ENCODE measurements around the gene PPP1R17.
A peak's percentile ranks its signal among the peaks of the same experiment; 100 is the strongest.

The PPP1R17 gene

GRCh38 chr7:31699050-31699449, 12.0 kb downstream of the PPP1R17 start:
- DNase-seq (ENCODE audit: low spot score) (no peak), FAIRE-seq (no peak)

GRCh38 chr7:31702354-31702753, 15.3 kb downstream of the PPP1R17 start:
- no peak for FAIRE-seq
- no peak for DNase-seq (ENCODE audit: low spot score)

DNA sequence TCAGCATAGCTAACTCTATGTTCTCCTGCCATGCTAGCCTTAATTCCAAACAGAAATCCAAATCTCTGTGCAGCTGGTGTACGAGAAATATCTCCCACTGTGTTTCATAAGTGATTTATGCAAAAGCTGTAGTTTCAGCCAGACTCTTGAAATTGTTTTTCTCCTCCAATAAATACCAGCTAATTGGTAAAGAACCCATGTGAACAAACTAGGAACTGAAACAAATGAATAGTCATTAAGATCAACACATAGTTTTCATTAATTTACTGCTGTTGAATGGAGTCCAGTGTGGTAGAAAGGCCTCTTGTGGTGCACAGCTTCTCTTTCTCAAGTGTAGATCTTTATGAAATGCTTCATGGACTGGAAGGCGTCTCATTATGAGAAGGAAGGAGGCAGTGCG, 18.4 kb downstream of the PPP1R17 start:
- no peak for FAIRE-seq

DNA sequence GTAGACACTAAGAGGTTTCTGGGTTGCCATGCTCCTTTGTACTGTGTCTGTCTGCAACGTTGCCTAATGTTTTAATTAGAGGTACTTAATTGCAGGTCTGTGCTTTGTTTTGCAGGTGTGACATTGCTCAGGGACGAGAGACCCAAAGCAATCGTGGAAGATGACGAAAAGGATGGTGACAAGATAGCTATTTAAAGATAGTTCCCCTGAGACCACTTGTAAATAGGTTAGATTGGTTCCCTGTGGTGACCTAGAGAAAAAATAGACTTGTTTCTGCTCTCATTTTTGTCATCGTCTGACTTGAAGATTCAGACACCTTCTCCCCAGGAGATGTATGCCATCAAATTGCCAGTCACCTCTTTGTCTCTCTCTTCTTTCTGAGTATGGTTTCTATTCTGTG, 20.1 kb downstream of the PPP1R17 start:
- DNase-seq (ENCODE audit: low spot score): no peak
- no peak for FAIRE-seq

More for the DNA sequence above, 18.4 kb downstream of the PPP1R17 start:
- DNase-seq (ENCODE audit: low spot score): no peak

DNA sequence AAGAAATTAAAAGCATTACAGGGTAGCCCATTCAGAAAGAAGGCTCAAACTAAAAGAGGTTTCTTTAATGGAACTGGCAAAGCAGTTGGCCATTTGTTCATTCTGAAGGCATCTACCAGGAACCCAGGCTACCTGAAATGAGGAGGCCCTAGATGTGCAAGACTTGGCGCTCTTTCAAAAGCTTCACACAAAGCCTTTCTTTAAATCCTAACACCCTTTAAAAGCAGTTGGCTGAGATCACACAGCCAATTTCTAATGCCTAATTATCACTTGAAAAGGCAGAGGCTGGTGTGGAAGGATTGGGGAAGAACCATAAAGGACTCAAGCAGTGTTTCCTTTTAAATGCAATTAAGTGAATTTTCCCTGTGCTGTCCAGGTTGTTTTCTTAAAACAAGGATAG, 23.2 kb downstream of the PPP1R17 start:
- DNase-seq (ENCODE audit: low spot score) (no peak), FAIRE-seq (no peak)

DNA sequence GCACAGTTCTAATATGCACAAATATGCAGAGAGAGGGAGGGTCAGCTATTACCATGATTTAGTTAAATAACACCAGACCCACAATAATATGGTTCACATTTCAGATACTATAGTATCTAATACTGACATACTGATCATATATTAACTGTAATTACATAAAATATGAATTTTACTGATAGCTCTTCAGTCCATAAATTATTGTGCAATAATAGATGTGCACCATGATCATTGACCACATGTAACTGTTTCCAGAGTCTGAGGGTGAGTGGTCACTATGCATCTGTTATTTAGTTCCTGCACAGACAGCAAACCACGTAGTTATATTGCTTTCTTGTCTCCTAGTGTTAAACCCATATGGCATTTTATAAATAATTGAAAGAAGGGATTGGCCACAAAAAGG, 29.3 kb downstream of the PPP1R17 start:
- DNase-seq (ENCODE audit: low spot score) (no peak), FAIRE-seq (peak; percentile 88)

DNA sequence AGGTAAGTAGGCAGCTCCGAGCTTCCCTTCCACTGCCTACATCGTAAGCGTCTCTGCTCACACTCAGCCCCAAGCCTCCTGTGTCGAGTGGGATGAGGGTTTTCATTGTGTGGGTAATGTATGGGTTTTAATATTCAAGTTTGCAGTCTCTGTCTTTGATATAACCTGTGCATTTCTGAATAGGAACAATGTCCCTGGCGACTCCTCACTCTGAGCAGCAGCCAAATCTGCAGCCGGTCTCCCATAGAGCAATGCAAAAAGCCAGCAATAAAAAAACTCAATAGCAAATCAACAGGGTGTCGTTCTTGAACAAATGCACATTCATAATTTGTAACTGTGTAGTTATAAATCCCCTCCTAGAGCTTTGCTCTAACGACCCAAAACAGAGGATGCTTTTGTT, 33.4 kb downstream of the PPP1R17 start:
- DNase-seq (ENCODE audit: low spot score): no peak
- no peak for FAIRE-seq

GRCh38 chr7:31724696-31725095, 37.7 kb downstream of the PPP1R17 start:
- no peak for FAIRE-seq
- DNase-seq (ENCODE audit: low spot score): peak; percentile 54

- FAIRE-seq (no peak), DNase-seq (ENCODE audit: low spot score) (no peak)
These were observed 42.3 kb downstream of the PPP1R17 start for GRCh38 chr7:31729195-31729804.

DNA sequence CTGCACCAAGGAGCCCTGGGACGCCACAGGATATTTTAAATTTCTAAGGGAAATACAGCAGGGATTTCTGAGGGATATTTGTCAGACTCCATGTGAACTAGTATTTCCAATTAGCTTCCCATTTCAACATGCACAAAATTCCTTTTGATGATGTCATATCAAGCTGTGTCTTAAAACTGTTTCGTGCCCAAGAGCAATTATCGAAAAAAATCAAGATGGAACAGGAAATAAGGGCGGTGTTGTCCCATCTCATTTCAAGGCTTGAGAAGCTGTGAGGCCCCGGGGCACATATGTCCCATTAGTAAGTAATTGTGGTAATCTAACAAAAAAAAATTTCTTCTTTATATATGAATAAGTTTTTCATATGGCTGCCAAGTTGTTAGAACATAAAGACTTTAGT, 47.4 kb downstream of the PPP1R17 start:
- no peak for DNase-seq (ENCODE audit: low spot score)
- no peak for FAIRE-seq

- peak; percentile 90 for FAIRE-seq
These were observed 49.3 kb downstream of the PPP1R17 start for GRCh38 chr7:31735991-31736982.

DNA sequence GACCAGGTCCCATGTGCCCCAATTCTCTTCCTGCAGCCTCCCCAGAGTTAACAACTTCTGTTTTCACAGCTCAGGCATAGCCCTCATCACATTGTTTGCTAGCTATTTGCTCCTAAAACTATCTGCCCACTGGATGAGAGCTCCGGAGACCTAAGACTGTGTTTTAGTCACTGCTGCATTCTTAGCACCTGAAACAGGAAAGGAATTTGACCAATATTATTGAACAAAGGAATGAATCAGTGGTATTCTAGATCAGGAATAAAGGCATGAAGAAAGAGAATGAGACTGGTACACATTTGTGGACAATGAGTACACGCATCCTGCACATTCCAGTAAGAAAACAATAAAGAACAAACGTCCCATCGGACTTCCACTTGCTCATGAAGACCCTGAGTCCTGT, 54.8 kb downstream of the PPP1R17 start:
- FAIRE-seq: no peak

More at GRCh38 chr7:31735991-31736982, 49.3 kb downstream of the PPP1R17 start:
- DNase-seq (ENCODE audit: low spot score): peak; percentile 77

GRCh38 chr7:31744294-31744874, 57.4 kb downstream of the PPP1R17 start:
- peak; percentile 64 for DNase-seq (ENCODE audit: low spot score)
- peak; percentile 23 for FAIRE-seq

More for the DNA sequence above, 54.8 kb downstream of the PPP1R17 start:
- DNase-seq (ENCODE audit: low spot score): no peak

GRCh38 chr7:31747553-31747952, 60.5 kb downstream of the PPP1R17 start:
- FAIRE-seq: no peak

DNA sequence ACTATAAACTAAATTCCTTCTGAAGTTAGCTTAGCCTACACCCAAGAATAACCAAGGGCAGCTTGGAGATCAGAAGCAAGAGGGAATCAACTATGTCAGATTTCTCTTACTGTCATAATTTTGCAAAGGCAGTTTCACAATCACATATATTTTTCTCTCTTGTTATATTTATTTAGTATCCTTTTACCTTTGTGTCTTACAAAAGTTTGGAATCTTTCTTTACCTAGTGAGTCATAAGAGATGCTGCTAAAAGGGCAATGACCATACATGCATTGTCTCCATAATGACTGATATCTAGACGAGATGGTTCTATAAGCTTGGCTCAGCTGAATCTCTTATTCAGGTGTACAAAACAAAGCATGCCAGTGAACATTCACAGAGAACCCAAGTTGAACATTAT, 61.1 kb downstream of the PPP1R17 start:
- DNase-seq (ENCODE audit: low spot score) (no peak), FAIRE-seq (no peak)

More at GRCh38 chr7:31747553-31747952, 60.5 kb downstream of the PPP1R17 start:
- no peak for DNase-seq (ENCODE audit: low spot score)

DNA sequence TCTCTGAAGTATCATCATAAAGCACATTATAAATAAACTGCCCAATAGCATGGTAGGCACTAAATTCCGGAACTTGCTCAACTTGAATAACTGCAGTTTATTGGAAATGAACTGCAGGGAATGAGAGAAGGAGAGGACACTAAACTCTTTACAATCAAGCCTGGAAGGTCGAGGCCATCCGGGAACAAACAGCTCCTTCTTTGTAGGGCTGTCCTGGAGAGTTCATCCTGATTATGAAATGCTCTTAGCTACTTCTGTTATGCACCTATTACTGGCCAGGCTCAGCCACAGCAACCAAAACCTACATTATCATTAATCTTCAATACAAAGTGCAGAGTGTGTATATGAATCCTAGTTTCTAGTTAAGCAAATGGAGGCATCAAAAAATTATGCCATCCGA, 64.7 kb downstream of the PPP1R17 start:
- FAIRE-seq (no peak), DNase-seq (ENCODE audit: low spot score) (no peak)
